GM18511 (cell line): ENCODE data around the gene SARNP.
"Not testable (repeated sequence)": the region's sequence is repeated elsewhere in the genome, so short reads cannot be mapped to it uniquely, and the experiment has no call there.

ENCODE experiments used
- ATAC-seq: cut with Tn5 transposase; IDR thresholded peaks from one replicate; pipeline ENCODE4 v1.9.1; 2021; ENCODE audit warnings: mild to moderate bottlenecking, moderate library complexity; ENCODE audit not compliant: unreplicated experiment

The SARNP gene

GRCh38 chr12:55797550-55797949 lies 20.0 kb downstream of the SARNP start:
- ATAC-seq, result no peak

- ATAC-seq, result no peak
Measured at GRCh38 chr12:55797068-55797467, 20.5 kb downstream of the SARNP start.

- no peak for ATAC-seq
Measured at GRCh38 chr12:55795950-55796349, 21.6 kb downstream of the SARNP start.

- no peak for ATAC-seq
Measured at GRCh38 chr12:55789893-55790292, 27.6 kb downstream of the SARNP start.

- ATAC-seq, result no peak
Measured at GRCh38 chr12:55789171-55789570, 28.4 kb downstream of the SARNP start.

- no peak for ATAC-seq
Measured at GRCh38 chr12:55788546-55788945, 29.0 kb downstream of the SARNP start.

- no peak for ATAC-seq
Measured at GRCh38 chr12:55780685-55781084, 36.8 kb downstream of the SARNP start.

GRCh38 chr12:55777856-55778255 lies 39.7 kb downstream of the SARNP start:
- no peak for ATAC-seq

GRCh38 chr12:55771736-55772135 lies 45.8 kb downstream of the SARNP start:
- ATAC-seq, result no peak

GRCh38 chr12:55767156-55767555 lies 50.4 kb downstream of the SARNP start:
- no peak for ATAC-seq

- no peak for ATAC-seq
Measured at GRCh38 chr12:55765736-55766290, 51.7 kb downstream of the SARNP start.

- no peak for ATAC-seq
Measured at GRCh38 chr12:55762646-55763045, 54.9 kb downstream of the SARNP start.

- ATAC-seq, result no peak
Measured at GRCh38 chr12:55760663-55761062, 56.9 kb downstream of the SARNP start.

GRCh38 chr12:55758575-55758974 lies 58.9 kb downstream of the SARNP start:
- ATAC-seq, result not testable (repeated sequence)

- no peak for ATAC-seq
Measured at GRCh38 chr12:55757701-55758100, 59.8 kb downstream of the SARNP start.

- no peak for ATAC-seq
Measured at GRCh38 chr12:55755246-55755645, 62.3 kb downstream of the SARNP start.

- no peak for ATAC-seq
Measured at GRCh38 chr12:55748230-55748993, 69.1 kb downstream of the SARNP start.

GRCh38 chr12:55746913-55747231 lies 70.7 kb downstream of the SARNP start:
- ATAC-seq, result no peak

- no peak for ATAC-seq
Measured at GRCh38 chr12:55746174-55746912, 71.2 kb downstream of the SARNP start.

- ATAC-seq, result no peak
Measured at GRCh38 chr12:55745361-55746173, 72.0 kb downstream of the SARNP start.

- ATAC-seq, result no peak
Measured at GRCh38 chr12:55744340-55745030, 73.0 kb downstream of the SARNP start.
